M059J (cell line): ENCODE measurements around the gene PARD3. TPM values are rescaled to one million over a fixed set of nuclear protein-coding genes. Genes with fewer than 3 reads are reported as not detected.

Experiments
- DNase-seq: peaks from one replicate; pipeline ENCODE4 v3.0.0-alpha.2; 2012; ENCODE audit warnings: low read depth
- total RNA-seq: library from RNA; depleted of rRNA; stranded (reverse); fragments of >200 nt; shearing (Covaris generic); gene quantifications from 2 replicates; pipeline ENCODE4 v1.2.3, GENCODE V29; 2014

PARD3 gene
- total RNA-seq, 1 experiment from 2014 or later, result 17.0 TPM

DNA sequence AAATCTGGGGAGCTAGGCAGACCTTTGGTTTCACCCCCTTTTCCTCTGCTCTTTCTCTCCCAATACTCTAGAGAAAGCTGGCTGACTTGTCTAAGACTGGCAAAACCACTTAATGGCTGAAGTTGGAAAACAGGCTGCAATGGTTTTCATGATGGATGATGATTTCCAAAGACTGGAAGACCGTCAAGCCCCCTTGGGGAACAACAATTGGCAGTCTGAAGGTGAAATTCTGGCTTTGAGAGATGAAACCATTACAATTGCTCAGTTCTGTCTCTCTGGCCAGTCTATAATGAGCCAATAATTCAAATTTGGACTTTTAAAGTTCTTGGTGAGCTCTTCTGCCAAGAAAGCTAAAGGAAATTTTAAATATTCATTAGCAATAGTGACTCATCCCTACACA, 680.5 kb downstream of the PARD3 start:
- DNase-seq, result no peak

GRCh38 chr10:34133406-34133805, 681.7 kb downstream of the PARD3 start:
- DNase-seq, result no peak

DNA sequence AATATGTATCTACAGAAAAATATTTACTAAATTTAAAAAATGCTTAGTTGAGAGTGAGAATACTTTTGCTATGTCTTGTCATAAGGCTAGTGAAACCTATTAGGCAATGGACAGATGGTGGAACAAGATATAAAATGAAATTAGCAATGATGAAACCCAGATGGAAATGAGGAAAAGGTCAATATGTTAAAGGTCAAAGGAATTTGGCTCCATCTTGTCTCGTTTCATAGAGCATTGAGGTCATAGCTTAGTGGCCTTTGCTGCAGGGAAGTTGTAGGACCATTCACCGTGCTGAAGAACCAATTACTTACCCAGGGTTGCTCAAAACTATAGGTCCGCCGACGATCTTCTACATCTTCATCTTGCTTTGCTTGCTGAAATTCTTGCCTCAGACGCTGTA, 683.9 kb downstream of the PARD3 start:
- DNase-seq, result no peak

GRCh38 chr10:34127676-34128075, 687.4 kb downstream of the PARD3 start:
- no peak for DNase-seq

DNA sequence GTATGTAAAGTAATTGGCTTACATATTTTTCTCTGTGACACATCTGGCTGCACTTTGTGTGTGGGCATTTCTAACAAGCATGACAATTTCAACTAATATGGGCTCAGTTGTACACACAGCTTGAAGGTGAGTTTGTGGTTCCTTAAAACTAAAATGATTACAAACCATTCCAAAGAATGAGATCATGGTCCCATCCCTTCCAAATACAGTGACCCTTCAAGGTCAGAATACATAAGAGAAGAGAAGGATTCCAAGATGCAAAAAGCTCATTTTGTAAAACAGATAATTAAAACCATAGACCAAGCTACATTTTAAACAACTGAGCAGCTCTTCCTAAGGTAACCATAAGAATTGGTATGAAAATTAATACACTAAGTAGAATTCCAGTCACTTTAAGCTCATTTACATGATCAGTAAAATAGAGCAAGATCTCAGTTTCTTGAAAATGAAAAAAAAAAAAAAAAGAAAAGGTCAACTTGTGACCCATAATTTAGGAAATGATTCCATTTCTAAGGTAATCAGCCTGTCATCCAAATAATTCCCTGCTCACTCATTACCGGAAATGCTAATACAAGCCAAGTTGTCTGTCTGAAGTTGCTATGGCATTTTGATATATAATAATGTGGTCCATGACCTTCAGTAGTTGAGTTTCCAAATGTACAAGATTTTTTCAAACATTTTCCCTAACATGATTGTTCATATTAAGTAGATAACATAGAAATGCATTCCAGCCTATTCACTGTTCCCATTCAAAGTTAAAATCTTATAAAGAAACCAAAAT, 688.5 kb downstream of the PARD3 start:
- no peak for DNase-seq

DNA sequence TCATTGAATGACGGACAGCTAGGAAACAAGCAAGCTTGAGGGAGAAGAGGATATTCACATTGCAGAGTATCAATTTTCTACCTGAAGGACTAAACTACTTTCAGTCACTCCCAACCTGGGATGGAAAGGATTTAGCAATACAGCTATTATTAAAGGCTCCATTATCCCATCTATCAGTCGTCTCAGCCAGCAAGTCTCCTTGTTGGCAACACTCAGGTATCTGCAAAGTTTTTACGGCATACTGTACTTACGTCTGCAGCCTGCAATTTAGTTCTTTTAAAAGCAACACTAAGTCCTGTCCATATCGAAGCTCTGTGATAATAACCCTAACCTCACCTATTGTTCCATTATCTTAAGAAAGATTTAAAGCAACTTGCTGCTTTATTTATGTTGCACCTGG, 689.4 kb downstream of the PARD3 start:
- DNase-seq, result no peak

- peak; percentile 91 for DNase-seq
These were observed 690.5 kb downstream of the PARD3 start for GRCh38 chr10:34124522-34125035.

DNA sequence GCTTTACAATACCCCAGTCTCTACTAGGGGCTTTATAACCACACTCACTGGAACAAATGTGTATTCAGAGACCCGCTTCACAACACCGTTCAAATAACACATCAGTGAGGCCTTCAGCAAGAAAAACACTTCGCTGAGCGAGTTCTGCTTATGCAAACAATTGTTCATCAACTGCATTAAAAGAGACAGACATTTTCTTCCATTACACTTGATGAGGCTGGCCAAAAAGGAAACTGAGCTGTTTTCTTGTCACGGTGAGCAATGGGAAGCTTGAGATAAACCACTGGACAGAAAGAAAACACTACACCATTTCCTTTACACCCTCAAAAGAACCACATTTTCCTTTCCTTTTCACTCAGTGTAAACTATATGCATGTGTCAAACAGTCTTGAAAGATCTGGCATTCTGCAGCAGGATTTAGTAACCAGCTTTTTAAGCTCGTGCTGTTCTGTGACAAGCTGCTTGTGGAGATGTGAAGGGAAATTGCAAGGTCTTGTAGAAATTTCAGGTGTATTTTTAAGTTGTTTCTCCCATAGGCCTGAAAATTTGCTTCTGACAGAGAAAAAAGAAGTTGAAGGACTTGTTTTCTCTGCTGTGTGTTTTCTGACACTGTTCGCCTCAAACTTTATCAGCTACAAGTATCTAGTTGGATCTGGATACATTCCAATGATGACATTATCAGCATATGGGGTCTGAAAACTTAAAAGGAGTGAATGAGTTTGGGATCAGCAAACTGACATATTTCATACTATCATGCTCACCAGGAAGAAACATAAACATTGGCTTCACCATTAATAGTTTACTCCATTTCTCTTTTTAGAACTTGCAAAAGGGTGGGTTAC, 693.1 kb downstream of the PARD3 start:
- DNase-seq, result peak; percentile 19

DNA sequence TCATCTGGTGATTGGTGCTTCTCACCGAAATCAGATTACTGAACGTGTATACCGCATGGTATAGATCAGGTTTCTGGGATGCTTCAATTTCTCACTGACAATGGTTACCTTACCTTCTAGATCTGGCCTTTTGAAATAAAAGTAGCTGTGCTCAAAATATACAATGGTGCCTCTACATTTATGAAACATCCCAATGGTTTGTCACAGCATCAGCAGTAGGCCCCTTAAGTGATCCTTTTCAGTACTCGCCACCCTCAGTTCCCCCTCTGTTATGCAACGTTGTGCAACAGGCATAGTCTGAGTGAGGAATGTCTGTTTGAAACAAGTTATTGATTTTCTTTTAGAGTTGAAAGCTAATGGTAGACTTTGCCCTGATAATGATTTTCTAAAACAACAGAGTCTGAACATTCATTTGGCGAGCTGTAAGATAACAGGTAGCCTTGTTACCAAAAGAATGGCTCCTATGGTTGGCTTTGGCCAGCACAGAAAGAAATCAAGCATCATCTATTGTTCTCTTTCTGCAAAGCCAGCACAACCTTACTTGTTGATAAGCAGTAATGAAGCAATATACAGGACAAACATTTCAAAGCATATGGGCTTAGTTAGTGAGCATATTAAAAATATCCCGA, 693.9 kb downstream of the PARD3 start:
- DNase-seq, result no peak

DNA sequence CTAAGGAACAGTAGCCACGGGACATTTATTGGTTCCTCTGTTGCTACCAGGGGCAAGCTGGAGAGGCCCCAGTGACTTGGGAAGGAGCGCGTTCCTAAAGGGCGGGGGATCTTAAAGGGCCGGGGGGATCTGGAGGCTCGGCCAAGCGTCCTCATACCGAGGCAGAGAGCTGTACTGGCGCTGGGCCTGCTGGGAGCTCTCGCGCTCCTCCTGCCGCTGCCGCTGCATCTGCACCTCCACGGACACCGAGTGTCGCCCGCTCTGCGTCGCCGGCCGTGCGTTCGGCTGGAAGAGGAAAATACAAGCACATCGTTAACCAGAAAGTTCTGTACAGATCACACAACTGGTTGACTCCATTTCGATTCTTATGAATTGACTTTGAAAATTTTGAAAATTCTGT, 695.6 kb downstream of the PARD3 start:
- DNase-seq, result no peak

DNA sequence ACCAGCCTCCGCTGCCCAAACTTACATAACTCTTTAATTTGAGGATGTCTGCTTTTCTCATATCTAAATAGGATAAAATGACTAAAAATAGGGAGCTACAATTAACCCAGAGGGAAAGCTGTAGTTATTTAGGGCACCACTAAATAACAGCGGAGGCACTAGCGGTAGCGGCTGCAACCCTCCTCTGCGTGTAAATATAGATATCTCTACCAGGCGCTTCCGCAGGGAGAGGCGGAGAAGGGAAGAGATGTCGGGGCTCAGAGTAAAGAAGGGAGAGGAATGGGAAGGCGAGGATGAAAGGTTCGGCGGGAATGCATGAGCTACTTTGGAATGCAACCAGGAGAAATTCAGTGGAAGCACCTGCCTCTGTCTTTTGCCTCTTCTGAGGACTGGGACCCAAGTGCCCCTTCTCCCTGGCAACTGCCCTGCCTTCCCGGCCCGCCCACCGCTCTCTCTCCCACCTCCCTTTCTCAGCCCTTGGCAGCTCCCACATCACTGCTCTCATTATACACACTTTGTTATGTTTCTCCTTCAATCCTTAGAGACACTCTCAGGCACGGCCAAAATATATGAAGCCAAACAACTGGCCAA, 698.3 kb downstream of the PARD3 start:
- DNase-seq, result no peak

- DNase-seq, result no peak
These were observed 698.9 kb downstream of the PARD3 start for GRCh38 chr10:34116220-34116641.

DNA sequence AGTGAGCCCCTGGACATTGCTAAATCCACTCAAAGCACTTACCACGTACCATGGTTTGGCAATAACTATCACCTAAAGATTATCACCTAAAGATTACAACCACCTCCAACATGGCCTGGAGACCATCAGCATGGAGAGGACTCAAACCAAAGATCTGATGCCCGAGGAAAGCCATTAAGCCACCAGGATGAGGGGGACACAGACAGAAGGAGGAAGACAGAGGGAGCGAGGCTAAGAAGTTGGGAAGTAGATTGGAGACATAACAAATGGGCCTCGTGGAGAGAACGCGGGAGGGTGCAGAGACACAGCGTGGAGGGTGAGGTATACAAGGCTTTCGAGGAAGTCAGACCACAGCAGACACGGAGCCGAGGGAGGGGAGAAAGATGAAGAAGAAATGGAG, 700.2 kb downstream of the PARD3 start:
- no peak for DNase-seq

- no peak for DNase-seq
These were observed 701.4 kb downstream of the PARD3 start for GRCh38 chr10:34113504-34114225.

DNA sequence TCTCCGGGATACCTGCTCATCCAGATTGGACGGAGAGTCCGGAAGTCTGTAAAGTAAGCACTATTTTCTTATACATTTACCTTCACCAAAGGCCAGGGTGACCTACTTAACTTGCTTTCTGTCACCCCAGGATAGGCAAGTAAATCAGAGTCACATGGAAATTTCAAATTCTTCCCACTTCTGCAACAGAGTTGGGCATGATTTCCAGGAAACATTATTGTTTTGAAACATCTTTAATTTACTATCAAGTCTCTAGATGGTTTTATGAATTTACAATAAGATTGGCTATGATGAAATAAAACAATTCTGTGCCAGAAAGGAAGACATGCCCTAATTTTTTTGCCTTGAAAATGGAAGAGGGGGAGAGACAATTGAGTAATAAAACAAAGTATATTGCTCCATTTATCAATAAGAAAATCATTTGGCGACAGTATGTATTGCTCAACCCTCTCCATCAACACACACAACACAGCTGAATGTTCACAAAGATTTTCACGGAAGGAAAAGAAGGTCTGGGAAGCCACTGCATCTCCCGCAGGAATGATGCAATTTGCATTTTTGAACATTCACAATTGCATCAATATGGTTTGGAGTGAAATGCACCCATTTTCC, 702.8 kb downstream of the PARD3 start:
- no peak for DNase-seq

GRCh38 chr10:34111179-34111578, 703.9 kb downstream of the PARD3 start:
- no peak for DNase-seq

- DNase-seq, result peak; percentile 11
These were observed 705.0 kb downstream of the PARD3 start for GRCh38 chr10:34109952-34110702.

DNA sequence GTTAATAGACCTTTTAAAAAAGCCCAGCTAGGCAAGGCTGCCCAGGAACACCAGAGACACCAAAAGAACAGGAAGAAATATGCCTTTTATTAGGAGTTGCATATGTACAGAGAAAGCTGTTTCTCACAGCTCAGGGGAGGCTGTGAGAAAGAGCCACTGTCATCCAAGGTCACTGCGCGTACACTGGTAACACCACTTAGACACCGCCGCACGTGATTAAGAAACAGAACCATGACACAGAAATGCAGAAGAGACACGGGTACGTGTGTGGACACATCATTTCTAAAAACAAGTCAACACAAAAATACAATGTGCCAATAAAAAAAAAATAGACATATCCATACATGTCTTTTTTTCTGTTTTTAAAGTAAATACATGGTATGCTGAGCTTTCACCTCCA, 705.6 kb downstream of the PARD3 start:
- no peak for DNase-seq

GRCh38 chr10:34107626-34108516, 707.2 kb downstream of the PARD3 start:
- DNase-seq, result no peak
